ENCODE data around the gene P3H2. TPM values are rescaled to one million over a fixed set of nuclear protein-coding genes. Genes with fewer than 3 reads are reported as not detected.

P3H2 gene
- total and polyA plus RNA-seq, 2 experiments from 2014 or later = 8.2 to 24.2 TPM

DNA sequence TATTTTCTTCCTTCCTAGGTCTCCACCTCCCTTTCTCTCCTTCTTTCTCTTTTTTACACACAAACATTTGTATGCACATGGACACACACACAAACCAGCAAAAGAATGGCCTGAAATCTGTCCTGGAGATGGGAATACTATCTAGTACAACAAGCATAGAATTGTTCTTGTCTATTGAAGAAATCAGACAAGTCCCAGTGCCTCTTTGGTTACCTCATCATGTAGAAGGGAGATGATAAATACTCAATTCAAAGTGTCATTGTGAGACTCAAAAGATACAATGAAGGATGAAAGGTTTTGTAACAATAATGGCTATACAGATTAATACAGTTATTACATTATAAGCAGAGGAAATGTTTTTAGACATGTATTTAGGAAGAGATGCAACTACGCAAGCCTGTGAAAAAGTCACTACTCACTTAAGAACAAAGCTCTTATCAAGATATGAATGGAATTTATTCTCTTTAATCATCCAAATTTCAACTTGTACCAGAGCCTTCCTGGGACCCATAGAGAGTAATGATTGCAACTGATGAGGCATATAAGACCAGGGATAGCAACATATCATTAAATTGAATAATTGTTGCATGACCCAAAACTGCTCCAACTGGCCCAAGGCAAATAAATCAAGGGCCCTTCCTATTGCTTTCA lies 43.2 kb downstream of the P3H2 start:
- H3K27me3 ChIP-seq (ENCODE audit: insufficient read depth) = no peaks in the 10 kb centered on the region
- H3K9me2 ChIP-seq (ENCODE audit: insufficient read depth) = no peaks in the 10 kb centered on the region
- TF ChIP-seq, protein P1, sequence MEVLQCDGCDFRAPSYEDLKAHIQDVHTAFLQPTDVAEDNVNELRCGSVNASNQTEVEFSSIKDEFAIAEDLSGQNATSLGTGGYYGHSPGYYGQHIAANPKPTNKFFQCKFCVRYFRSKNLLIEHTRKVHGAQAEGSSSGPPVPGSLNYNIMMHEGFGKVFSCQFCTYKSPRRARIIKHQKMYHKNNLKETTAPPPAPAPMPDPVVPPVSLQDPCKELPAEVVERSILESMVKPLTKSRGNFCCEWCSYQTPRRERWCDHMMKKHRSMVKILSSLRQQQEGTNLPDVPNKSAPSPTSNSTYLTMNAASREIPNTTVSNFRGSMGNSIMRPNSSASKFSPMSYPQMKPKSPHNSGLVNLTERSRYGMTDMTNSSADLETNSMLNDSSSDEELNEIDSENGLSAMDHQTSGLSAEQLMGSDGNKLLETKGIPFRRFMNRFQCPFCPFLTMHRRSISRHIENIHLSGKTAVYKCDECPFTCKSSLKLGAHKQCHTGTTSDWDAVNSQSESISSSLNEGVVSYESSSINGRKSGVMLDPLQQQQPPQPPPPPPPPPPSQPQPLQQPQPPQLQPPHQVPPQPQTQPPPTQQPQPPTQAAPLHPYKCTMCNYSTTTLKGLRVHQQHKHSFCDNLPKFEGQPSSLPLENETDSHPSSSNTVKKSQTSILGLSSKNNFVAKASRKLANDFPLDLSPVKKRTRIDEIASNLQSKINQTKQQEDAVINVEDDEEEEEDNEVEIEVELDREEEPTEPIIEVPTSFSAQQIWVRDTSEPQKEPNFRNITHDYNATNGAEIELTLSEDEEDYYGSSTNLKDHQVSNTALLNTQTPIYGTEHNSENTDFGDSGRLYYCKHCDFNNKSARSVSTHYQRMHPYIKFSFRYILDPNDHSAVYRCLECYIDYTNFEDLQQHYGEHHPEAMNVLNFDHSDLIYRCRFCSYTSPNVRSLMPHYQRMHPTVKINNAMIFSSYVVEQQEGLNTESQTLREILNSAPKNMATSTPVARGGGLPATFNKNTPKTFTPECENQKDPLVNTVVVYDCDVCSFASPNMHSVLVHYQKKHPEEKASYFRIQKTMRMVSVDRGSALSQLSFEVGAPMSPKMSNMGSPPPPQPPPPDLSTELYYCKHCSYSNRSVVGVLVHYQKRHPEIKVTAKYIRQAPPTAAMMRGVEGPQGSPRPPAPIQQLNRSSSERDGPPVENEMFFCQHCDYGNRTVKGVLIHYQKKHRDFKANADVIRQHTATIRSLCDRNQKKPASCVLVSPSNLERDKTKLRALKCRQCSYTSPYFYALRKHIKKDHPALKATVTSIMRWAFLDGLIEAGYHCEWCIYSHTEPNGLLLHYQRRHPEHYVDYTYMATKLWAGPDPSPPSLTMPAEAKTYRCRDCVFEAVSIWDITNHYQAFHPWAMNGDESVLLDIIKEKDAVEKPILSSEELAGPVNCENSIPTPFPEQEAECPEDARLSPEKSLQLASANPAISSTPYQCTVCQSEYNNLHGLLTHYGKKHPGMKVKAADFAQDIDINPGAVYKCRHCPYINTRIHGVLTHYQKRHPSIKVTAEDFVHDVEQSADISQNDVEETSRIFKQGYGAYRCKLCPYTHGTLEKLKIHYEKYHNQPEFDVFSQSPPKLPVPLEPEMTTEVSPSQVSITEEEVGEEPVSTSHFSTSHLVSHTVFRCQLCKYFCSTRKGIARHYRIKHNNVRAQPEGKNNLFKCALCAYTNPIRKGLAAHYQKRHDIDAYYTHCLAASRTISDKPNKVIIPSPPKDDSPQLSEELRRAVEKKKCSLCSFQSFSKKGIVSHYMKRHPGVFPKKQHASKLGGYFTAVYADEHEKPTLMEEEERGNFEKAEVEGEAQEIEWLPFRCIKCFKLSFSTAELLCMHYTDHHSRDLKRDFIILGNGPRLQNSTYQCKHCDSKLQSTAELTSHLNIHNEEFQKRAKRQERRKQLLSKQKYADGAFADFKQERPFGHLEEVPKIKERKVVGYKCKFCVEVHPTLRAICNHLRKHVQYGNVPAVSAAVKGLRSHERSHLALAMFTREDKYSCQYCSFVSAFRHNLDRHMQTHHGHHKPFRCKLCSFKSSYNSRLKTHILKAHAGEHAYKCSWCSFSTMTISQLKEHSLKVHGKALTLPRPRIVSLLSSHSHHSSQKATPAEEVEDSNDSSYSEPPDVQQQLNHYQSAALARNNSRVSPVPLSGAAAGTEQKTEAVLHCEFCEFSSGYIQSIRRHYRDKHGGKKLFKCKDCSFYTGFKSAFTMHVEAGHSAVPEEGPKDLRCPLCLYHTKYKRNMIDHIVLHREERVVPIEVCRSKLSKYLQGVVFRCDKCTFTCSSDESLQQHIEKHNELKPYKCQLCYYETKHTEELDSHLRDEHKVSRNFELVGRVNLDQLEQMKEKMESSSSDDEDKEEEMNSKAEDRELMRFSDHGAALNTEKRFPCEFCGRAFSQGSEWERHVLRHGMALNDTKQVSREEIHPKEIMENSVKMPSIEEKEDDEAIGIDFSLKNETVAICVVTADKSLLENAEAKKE (CRISPR knock-in tag; IDR thresholded peaks at IDR 0.05) = no peak
- TF ChIP-seq EZH2phosphoT487 (IDR thresholded peaks at IDR 0.05; ENCODE audit: unreplicated experiment) (no peak), JUNB (IDR thresholded peaks at IDR 0.05; ENCODE audit: unreplicated experiment) (no peak), EZH2 (IDR thresholded peaks at IDR 0.05; ENCODE audit: low read depth, unreplicated experiment) (no peak), CREB1 (CRISPR knock-in tag; IDR thresholded peaks at IDR 0.05; ENCODE audit: low read depth) (no peak)
- 0 out of 2 replicates have a peak, but pooled peaks cover 4% of the 10 kb centered on the region for H3K4me1 ChIP-seq (ENCODE audit: insufficient read depth)
- H3K4me3 ChIP-seq = no peak overlapping the region
- no peaks in the 10 kb centered on the region for H3F3A ChIP-seq (replicated peaks; ENCODE audit: low read depth)
- H3K36me3 ChIP-seq (ENCODE audit: insufficient read depth) = no peaks in the 10 kb centered on the region
- H4K20me1 ChIP-seq (replicated peaks; ENCODE audit: insufficient read depth) = no peaks in the 10 kb centered on the region
- H2AFZ ChIP-seq = no peak overlapping the region
- Mint-ChIP-seq H3K27ac (no peak overlapping the region), H3K27me3 (ENCODE audit: insufficient read depth, low read depth, poor library complexity) (no peaks in the 10 kb centered on the region), H3K9me3 (no peaks in the 10 kb centered on the region), H3K36me3 (ENCODE audit: low read depth) (no peaks in the 10 kb centered on the region; the same call in 2 of the 3 replicates), H3K4me1 (peaks cover 11% of the 10 kb centered on the region), H3K4me3 (no peak overlapping the region)
- no peak overlapping the region for H3K27ac ChIP-seq (ENCODE audit: low read depth)
- DNase-seq (ENCODE audit: low spot score) (no peak), ATAC-seq (no peak)
- H3K4me2 ChIP-seq = no peak overlapping the region
- 0 out of 2 replicates have a peak, but pooled peaks cover 6% of the 10 kb centered on the region for H3K79me2 ChIP-seq (replicated peaks; ENCODE audit: insufficient read depth)

Data from GM23338 (cell line).